Measurements from ENCODE around the gene MAP3K7.

DNA sequence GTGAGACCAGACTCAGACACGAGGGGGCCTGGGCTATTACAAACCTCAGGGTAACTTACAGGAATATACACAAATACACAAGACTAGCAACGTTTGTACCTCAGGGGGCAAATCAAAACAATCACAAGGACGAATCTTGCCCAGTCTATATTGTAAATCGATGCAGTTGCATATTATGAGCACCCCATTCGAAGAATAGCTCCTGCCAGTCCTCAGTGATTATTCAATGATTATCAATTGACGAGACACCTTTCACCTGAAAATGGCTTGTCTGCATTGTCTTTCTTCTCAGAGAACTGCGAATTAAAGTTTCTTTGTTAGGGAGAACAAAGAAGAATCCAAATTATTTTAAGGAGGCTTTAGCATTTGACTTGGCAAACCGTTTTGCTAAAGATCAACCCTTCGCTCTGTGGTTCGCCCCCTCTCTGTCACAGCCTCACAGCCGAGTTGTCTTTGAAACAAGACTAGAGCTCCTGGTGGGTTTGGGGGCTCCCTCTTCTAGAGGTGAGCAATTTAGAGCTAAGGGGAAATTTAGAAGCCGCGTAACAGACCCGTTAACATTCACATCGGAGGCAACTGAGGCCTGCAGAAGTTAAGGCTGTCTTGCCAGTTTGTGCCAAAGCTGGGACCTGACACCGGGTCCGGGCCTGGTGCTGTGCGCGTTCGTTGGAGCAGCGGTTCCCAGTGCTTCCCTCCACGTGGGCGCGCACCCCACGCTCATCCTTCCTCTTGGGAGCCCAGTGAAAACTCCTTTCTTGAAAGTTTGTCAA lies 24.9 kb upstream of the MAP3K7 start:
- no peak for TF ChIP-seq EZH2 (IDR thresholded peaks at IDR 0.05; ENCODE audit: low read depth)
- TF ChIP-seq, protein P1, sequence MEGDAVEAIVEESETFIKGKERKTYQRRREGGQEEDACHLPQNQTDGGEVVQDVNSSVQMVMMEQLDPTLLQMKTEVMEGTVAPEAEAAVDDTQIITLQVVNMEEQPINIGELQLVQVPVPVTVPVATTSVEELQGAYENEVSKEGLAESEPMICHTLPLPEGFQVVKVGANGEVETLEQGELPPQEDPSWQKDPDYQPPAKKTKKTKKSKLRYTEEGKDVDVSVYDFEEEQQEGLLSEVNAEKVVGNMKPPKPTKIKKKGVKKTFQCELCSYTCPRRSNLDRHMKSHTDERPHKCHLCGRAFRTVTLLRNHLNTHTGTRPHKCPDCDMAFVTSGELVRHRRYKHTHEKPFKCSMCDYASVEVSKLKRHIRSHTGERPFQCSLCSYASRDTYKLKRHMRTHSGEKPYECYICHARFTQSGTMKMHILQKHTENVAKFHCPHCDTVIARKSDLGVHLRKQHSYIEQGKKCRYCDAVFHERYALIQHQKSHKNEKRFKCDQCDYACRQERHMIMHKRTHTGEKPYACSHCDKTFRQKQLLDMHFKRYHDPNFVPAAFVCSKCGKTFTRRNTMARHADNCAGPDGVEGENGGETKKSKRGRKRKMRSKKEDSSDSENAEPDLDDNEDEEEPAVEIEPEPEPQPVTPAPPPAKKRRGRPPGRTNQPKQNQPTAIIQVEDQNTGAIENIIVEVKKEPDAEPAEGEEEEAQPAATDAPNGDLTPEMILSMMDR (conservative IDR thresholded peaks at IDR 0.05): no peak
